GM12864 (cell line): ENCODE data around the gene DAPL1.
"Not testable (repeated sequence)": the region's sequence is repeated elsewhere in the genome, so short reads cannot be mapped to it uniquely, and the experiment has no call there.

ENCODE experiments used
- DNase-seq: peaks from one replicate; pipeline ENCODE4 v3.0.0-alpha.2; 2011; ENCODE audit warnings: low read depth
- H3K4me3 ChIP-seq: 2 replicates; pipeline ENCODE4 v1.5.1; 2011; ENCODE audit warnings: mild to moderate bottlenecking, low read depth, low read length, control low read depth
- CTCF ChIP-seq: IDR thresholded peaks from 2 replicates; pipeline ENCODE4 v1.5.1; 2011; ENCODE audit warnings: low read depth, mild to moderate bottlenecking, moderate library complexity, low read length, control low read depth, inconsistent platforms; ENCODE audit errors: missing control alignments

The DAPL1 gene

GRCh38 chr2:158845859-158846258 lies 50.7 kb downstream of the DAPL1 start:
- no peak overlapping the region for H3K4me3 ChIP-seq
- TF ChIP-seq CTCF = no peak
- DNase-seq = no peak

- not testable (repeated sequence) for DNase-seq, H3K4me3 ChIP-seq
Observed at GRCh38 chr2:158847526-158847925, 52.4 kb downstream of the DAPL1 start.

- not testable (repeated sequence) for DNase-seq
Observed at GRCh38 chr2:158848031-158848970, 53.2 kb downstream of the DAPL1 start.

GRCh38 chr2:158860179-158860578 lies 65.1 kb downstream of the DAPL1 start:
- H3K4me3 ChIP-seq = not testable (repeated sequence)

More at GRCh38 chr2:158848031-158848970, 53.2 kb downstream of the DAPL1 start:
- H3K4me3 ChIP-seq = not testable (repeated sequence)

GRCh38 chr2:158861626-158862025 lies 66.5 kb downstream of the DAPL1 start:
- not testable (repeated sequence) for DNase-seq

More at GRCh38 chr2:158860179-158860578, 65.1 kb downstream of the DAPL1 start:
- not testable (repeated sequence) for DNase-seq

GRCh38 chr2:158865469-158865868 lies 70.4 kb downstream of the DAPL1 start:
- DNase-seq, H3K4me3 ChIP-seq: not testable (repeated sequence)

More at GRCh38 chr2:158861626-158862025, 66.5 kb downstream of the DAPL1 start:
- not testable (repeated sequence) for H3K4me3 ChIP-seq
